Measurements from ENCODE around the gene FAM151A. TPM values are rescaled to one million over a fixed set of nuclear protein-coding genes. Genes with fewer than 3 reads are reported as not detected.

FAM151A gene
- total and polyA plus RNA-seq, 2 of the 13 experiments (the other 11 are each of a cell fraction or from before 2014, with no cell fraction given): 0.29 to 3.6 TPM

- CTCF ChIA-PET (ENCODE audit: low intra/inter-chr PET ratio, low total read pairs): no interaction called here
- no peak for DNase-seq (ENCODE audit: low spot score)
- no peak for TF ChIP-seq ZNF383 (CRISPR knock-in tag; IDR thresholded peaks at IDR 0.05; ENCODE audit: borderline replicate concordance)
- TF ChIP-seq ZNF574 (CRISPR knock-in tag; IDR thresholded peaks at IDR 0.05): no peak
- no peak for TF ChIP-seq ZNF337 (CRISPR knock-in tag; IDR thresholded peaks at IDR 0.05; ENCODE audit: borderline replicate concordance, low read depth)
- TF ChIP-seq ZNF20 (CRISPR knock-in tag; IDR thresholded peaks at IDR 0.05): no peak
- no peak for TF ChIP-seq ZBTB7B (CRISPR knock-in tag; IDR thresholded peaks at IDR 0.05)
- no peak for TF ChIP-seq ZNF75D (CRISPR knock-in tag; IDR thresholded peaks at IDR 0.05; ENCODE audit: borderline replicate concordance)
- TF ChIP-seq SMARCE1 (IDR thresholded peaks at IDR 0.05; ENCODE audit: borderline replicate concordance): no peak
- TF ChIP-seq ZBTB21 (CRISPR knock-in tag; IDR thresholded peaks at IDR 0.05): no peak
- no peak for TF ChIP-seq ZIK1 (CRISPR knock-in tag; IDR thresholded peaks at IDR 0.05; ENCODE audit: borderline replicate concordance, low read depth)
- TF ChIP-seq ZNF564 (CRISPR knock-in tag; IDR thresholded peaks at IDR 0.05): no peak
- no peak for TF ChIP-seq TMF1 (CRISPR knock-in tag; IDR thresholded peaks at IDR 0.05; ENCODE audit: low read depth)
- no peak for TF ChIP-seq JUND (CRISPR knock-in tag; IDR thresholded peaks at IDR 0.05)
- TF ChIP-seq, protein P1, sequence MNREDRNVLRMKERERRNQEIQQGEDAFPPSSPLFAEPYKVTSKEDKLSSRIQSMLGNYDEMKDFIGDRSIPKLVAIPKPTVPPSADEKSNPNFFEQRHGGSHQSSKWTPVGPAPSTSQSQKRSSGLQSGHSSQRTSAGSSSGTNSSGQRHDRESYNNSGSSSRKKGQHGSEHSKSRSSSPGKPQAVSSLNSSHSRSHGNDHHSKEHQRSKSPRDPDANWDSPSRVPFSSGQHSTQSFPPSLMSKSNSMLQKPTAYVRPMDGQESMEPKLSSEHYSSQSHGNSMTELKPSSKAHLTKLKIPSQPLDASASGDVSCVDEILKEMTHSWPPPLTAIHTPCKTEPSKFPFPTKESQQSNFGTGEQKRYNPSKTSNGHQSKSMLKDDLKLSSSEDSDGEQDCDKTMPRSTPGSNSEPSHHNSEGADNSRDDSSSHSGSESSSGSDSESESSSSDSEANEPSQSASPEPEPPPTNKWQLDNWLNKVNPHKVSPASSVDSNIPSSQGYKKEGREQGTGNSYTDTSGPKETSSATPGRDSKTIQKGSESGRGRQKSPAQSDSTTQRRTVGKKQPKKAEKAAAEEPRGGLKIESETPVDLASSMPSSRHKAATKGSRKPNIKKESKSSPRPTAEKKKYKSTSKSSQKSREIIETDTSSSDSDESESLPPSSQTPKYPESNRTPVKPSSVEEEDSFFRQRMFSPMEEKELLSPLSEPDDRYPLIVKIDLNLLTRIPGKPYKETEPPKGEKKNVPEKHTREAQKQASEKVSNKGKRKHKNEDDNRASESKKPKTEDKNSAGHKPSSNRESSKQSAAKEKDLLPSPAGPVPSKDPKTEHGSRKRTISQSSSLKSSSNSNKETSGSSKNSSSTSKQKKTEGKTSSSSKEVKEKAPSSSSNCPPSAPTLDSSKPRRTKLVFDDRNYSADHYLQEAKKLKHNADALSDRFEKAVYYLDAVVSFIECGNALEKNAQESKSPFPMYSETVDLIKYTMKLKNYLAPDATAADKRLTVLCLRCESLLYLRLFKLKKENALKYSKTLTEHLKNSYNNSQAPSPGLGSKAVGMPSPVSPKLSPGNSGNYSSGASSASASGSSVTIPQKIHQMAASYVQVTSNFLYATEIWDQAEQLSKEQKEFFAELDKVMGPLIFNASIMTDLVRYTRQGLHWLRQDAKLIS (CRISPR knock-in tag; IDR thresholded peaks at IDR 0.05): no peak
- no peak for TF ChIP-seq ZBTB42 (CRISPR knock-in tag; IDR thresholded peaks at IDR 0.05)
- TF ChIP-seq, protein P2, sequence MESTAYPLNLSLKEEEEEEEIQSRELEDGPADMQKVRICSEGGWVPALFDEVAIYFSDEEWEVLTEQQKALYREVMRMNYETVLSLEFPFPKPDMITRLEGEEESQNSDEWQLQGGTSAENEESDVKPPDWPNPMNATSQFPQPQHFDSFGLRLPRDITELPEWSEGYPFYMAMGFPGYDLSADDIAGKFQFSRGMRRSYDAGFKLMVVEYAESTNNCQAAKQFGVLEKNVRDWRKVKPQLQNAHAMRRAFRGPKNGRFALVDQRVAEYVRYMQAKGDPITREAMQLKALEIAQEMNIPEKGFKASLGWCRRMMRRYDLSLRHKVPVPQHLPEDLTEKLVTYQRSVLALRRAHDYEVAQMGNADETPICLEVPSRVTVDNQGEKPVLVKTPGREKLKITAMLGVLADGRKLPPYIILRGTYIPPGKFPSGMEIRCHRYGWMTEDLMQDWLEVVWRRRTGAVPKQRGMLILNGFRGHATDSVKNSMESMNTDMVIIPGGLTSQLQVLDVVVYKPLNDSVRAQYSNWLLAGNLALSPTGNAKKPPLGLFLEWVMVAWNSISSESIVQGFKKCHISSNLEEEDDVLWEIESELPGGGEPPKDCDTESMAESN (CRISPR knock-in tag; conservative IDR thresholded peaks at IDR 0.05): no peak
- no peak for TF ChIP-seq PAF1 (CRISPR knock-in tag; IDR thresholded peaks at IDR 0.05)
Observed at GRCh38 chr1:54571326-54571725, 52.0 kb downstream of the FAM151A start.

More at GRCh38 chr1:54571326-54571725, 52.0 kb downstream of the FAM151A start:
- H2AFZ ChIP-seq (ENCODE audit: low read length): no peak overlapping the region
- no peaks in the 10 kb centered on the region for H4K20me1 ChIP-seq (ENCODE audit: insufficient read depth, low read length)
- H3K9me3 ChIP-seq (ENCODE audit: low read length): no peaks in the 10 kb centered on the region
- FAIRE-seq (no peak), ATAC-seq (no peak)
- H3K4me1 ChIP-seq (ENCODE audit: insufficient read depth, low read length): peaks cover 56% of the 10 kb centered on the region
- H3K4me2 ChIP-seq (ENCODE audit: low read depth, low read length): no peak overlapping the region
- 90% methylated on average over 3 of the region's 3 CpGs for WGBS (ENCODE audit: low lambda C conversion rate)
- POLR2A ChIA-PET: no interaction called here
- H3K4me3 ChIP-seq (replicated peaks in 1 of 3; ENCODE audit: insufficient read depth in 1 of 3, low read depth in 2 of 3, low read length in 3 of 3): no peak overlapping the region
- no peaks in the 10 kb centered on the region for H3K79me2 ChIP-seq (ENCODE audit: insufficient read depth, low read length)
- intact Hi-C loops (cut with micrococcal nuclease; ENCODE audit: unreplicated experiment) (no loop called here), in situ Hi-C loops (cut with HindIII; ENCODE audit: extremely low pct_ligation_motif_present, low pct_unique_long_range_greater_than_20kb) (no loop called here)
- H3K9ac ChIP-seq (ENCODE audit: insufficient read depth, low read depth, low read length): no peak overlapping the region
- no TSS peak for BruUV-seq (replicated peaks)
- no peaks in the 10 kb centered on the region for H3K27me3 ChIP-seq (ENCODE audit: control insufficient read depth in 1 of 2, insufficient read depth in 2 of 2, low read length in 2 of 2)
- H3K36me3 ChIP-seq (replicated peaks in 1 of 2; ENCODE audit: control insufficient read depth in 1 of 2, insufficient read depth in 2 of 2, low read length in 2 of 2): no peaks in the 10 kb centered on the region
- no peak overlapping the region for H3K27ac ChIP-seq (ENCODE audit: extremely low read length, insufficient read depth, low read length)

All from HepG2 (cell line).